ENCODE measurements around the gene CDKAL1.

CDKAL1 gene

DNA sequence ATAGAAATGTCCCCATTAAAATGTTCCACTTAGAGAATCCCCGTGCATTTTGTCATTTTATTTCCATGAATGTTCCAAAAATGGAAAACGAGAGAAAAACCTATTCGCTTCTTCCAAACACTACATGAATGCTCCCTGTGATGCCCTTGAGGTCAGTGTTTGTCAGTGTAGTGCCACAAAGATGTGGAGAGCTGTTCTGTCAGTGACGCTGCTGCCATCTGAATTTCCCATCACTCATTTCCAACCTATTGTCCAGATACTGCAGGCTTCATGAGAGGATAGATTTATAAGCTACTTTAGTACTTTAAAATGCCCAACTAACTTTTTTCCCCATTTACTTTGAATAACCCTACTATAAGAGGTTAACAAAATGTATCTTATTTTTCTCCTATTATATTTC, 335.8 kb downstream of the CDKAL1 start:
- no peak for DNase-seq (ENCODE audit: low read depth in 1 of 2, low spot score in 1 of 2)
- Histone ChIP-seq H3K4me3 (replicated peaks; ENCODE audit: insufficient read depth, low read length) (no peak overlapping the region), H3K27ac (replicated peaks) (no peak overlapping the region), H3K27me3 (ENCODE audit: insufficient read depth, poor library complexity, severe bottlenecking) (no peaks in the 10 kb centered on the region)
- TF ChIP-seq, protein P1, sequence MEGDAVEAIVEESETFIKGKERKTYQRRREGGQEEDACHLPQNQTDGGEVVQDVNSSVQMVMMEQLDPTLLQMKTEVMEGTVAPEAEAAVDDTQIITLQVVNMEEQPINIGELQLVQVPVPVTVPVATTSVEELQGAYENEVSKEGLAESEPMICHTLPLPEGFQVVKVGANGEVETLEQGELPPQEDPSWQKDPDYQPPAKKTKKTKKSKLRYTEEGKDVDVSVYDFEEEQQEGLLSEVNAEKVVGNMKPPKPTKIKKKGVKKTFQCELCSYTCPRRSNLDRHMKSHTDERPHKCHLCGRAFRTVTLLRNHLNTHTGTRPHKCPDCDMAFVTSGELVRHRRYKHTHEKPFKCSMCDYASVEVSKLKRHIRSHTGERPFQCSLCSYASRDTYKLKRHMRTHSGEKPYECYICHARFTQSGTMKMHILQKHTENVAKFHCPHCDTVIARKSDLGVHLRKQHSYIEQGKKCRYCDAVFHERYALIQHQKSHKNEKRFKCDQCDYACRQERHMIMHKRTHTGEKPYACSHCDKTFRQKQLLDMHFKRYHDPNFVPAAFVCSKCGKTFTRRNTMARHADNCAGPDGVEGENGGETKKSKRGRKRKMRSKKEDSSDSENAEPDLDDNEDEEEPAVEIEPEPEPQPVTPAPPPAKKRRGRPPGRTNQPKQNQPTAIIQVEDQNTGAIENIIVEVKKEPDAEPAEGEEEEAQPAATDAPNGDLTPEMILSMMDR (IDR thresholded peaks at IDR 0.05; ENCODE audit: insufficient read depth, low read length): no peak
- TF ChIP-seq POLR2AphosphoS5 (IDR thresholded peaks at IDR 0.05; ENCODE audit: low read depth): no peak
- no peak for TF ChIP-seq SPI1 (IDR thresholded peaks at IDR 0.05; ENCODE audit: borderline replicate concordance, low read depth)
- TF ChIP-seq, protein P2, sequence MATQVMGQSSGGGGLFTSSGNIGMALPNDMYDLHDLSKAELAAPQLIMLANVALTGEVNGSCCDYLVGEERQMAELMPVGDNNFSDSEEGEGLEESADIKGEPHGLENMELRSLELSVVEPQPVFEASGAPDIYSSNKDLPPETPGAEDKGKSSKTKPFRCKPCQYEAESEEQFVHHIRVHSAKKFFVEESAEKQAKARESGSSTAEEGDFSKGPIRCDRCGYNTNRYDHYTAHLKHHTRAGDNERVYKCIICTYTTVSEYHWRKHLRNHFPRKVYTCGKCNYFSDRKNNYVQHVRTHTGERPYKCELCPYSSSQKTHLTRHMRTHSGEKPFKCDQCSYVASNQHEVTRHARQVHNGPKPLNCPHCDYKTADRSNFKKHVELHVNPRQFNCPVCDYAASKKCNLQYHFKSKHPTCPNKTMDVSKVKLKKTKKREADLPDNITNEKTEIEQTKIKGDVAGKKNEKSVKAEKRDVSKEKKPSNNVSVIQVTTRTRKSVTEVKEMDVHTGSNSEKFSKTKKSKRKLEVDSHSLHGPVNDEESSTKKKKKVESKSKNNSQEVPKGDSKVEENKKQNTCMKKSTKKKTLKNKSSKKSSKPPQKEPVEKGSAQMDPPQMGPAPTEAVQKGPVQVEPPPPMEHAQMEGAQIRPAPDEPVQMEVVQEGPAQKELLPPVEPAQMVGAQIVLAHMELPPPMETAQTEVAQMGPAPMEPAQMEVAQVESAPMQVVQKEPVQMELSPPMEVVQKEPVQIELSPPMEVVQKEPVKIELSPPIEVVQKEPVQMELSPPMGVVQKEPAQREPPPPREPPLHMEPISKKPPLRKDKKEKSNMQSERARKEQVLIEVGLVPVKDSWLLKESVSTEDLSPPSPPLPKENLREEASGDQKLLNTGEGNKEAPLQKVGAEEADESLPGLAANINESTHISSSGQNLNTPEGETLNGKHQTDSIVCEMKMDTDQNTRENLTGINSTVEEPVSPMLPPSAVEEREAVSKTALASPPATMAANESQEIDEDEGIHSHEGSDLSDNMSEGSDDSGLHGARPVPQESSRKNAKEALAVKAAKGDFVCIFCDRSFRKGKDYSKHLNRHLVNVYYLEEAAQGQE (IDR thresholded peaks at IDR 0.05; ENCODE audit: insufficient replicate concordance, low read depth): no peak
- TF ChIP-seq GABPA (IDR thresholded peaks at IDR 0.05; ENCODE audit: low read depth): no peak

DNA sequence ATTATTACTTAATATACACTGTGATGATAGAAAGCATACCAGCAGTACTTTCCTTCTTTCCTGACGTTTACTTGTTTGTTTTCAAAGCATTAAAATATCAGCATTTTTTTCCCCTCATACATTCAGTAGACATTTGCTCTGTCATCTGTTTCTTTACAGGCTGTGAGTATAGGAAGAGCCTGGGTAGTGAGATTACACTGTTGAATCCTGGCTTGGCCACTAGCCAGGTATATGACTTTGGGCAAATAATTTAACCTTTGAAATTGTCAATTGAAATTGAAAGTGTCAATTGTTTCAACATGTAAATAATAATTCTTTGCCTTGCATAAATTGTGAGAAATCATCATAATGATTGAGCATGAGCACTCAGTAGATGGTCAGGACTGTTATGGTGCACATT, 336.2 kb downstream of the CDKAL1 start:
- DNase-seq (ENCODE audit: low read depth in 1 of 2, low spot score in 1 of 2): no peak
- no peak overlapping the region for H3K27ac ChIP-seq (replicated peaks)
- no peaks in the 10 kb centered on the region for H3K27me3 ChIP-seq (ENCODE audit: insufficient read depth, poor library complexity, severe bottlenecking)
- no peak overlapping the region for H3K4me3 ChIP-seq (replicated peaks; ENCODE audit: insufficient read depth, low read length)
- no peak for TF ChIP-seq GABPA (IDR thresholded peaks at IDR 0.05; ENCODE audit: low read depth)
- no peak for TF ChIP-seq POLR2AphosphoS5 (IDR thresholded peaks at IDR 0.05; ENCODE audit: low read depth)
- TF ChIP-seq, protein P1 (IDR thresholded peaks at IDR 0.05; ENCODE audit: insufficient read depth, low read length): no peak
- TF ChIP-seq, protein P2 (IDR thresholded peaks at IDR 0.05; ENCODE audit: insufficient replicate concordance, low read depth): no peak
- no peak for TF ChIP-seq SPI1 (IDR thresholded peaks at IDR 0.05; ENCODE audit: borderline replicate concordance, low read depth)

DNA sequence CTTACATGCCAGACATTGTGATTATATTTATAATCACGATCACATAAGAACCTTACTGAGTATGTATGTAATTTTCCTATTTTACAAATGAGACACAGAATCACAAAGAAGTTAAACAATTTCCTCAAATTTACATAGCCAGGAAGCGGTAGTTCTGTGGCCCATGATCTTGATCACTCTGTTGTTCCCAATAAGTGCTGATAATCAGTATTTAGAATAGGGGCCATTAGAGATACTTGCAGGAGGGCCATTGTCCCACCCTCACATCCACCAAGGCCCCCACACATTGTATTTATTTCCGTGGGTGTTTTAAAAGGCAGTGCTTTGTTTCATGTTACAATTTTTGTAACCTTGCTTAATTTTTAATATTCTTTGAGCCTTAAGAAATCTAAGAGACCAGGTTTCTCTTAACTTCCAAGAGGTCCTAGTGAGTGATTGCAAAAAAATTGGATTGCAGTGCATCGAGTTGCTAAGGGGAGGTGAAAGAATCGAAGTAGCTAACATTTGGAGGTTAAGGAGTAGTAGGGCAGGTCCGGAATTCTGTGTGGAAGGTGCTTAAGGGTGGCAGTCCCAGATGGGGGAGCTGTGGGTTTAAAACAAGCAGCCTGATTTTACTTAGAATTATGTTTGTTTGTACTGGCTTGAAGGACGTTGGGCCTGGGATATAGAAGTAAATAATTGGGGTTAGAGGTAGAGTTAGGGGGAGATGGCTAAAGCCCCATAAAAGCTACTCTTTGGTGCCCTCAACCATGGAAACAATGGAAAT, 339.4 kb downstream of the CDKAL1 start:
- Histone ChIP-seq H3K4me3 (replicated peaks; ENCODE audit: insufficient read depth, low read length) (no peak overlapping the region), H3K27me3 (ENCODE audit: insufficient read depth, poor library complexity, severe bottlenecking) (no peaks in the 10 kb centered on the region), H3K27ac (replicated peaks) (no peak overlapping the region)
- TF ChIP-seq SPI1 (IDR thresholded peaks at IDR 0.05; ENCODE audit: borderline replicate concordance, low read depth) (no peak), POLR2AphosphoS5 (IDR thresholded peaks at IDR 0.05; ENCODE audit: low read depth) (no peak), GABPA (IDR thresholded peaks at IDR 0.05; ENCODE audit: low read depth) (no peak)
- TF ChIP-seq, protein P1 (IDR thresholded peaks at IDR 0.05; ENCODE audit: insufficient read depth, low read length): no peak
- TF ChIP-seq, protein P2 (IDR thresholded peaks at IDR 0.05; ENCODE audit: insufficient replicate concordance, low read depth): no peak
- no peak for DNase-seq (ENCODE audit: low read depth in 1 of 2, low spot score in 1 of 2)
